Omental fat pad (tissue), 4 donors: ENCODE measurements around the gene COL4A1. TPM values are rescaled to one million over a fixed set of nuclear protein-coding genes. Genes with fewer than 3 reads are reported as not detected.

Experiments used
- ATAC-seq: fragments of 150-250 bp; one replicate; pipeline ENCODE4 v1.9.1; 2016; ENCODE audit warnings: mild to moderate bottlenecking, moderate library complexity; ENCODE audit not compliant: low FRiP score
- DNase-seq: peaks from one replicate; pipeline ENCODE4 v3.0.0-alpha.2; 2019; ENCODE audit warnings: low spot score
- total RNA-seq, 4 donors: library from RNA; depleted of rRNA; stranded (reverse); fragments of >200 nt; gene quantifications; one replicate each; pipeline ENCODE4 v1.1.0, GENCODE V29; 2016
- TF ChIP-seq, protein P1 (sequence below), 3 donors: fragments of 450-650 bp; IDR thresholded peaks; one replicate each; pipeline ENCODE4 v1.5.1; 2016 to 2017; ENCODE audit warnings: antibody characterized with exemption in 3 of 3, mild to moderate bottlenecking in 3 of 3, moderate library complexity in 2 of 3

COL4A1 gene
- total RNA-seq, 4 donors from 2014 or later, result 611 to 1,113 (median 995) TPM

DNA sequence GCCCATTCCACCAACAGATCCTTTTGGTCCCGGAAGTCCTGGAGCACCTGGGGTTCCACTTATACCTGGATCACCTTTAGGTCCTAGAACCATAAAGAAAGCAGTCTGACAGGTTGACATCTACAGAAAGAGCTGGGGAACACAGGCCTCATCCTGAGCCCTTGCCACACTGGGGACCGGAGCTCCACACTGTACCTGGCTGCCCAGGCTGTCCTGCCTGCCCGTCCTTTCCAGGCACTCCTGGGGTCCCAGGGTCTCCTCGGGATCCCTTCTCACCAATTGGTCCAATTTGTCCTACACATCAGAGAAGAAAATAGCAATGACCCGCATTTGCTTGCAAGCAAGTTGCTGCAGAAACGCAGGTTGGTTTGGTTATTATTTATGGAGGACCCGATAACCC is 130.5 kb downstream of the COL4A1 start:
- no peak for ATAC-seq
- TF ChIP-seq, protein P1, sequence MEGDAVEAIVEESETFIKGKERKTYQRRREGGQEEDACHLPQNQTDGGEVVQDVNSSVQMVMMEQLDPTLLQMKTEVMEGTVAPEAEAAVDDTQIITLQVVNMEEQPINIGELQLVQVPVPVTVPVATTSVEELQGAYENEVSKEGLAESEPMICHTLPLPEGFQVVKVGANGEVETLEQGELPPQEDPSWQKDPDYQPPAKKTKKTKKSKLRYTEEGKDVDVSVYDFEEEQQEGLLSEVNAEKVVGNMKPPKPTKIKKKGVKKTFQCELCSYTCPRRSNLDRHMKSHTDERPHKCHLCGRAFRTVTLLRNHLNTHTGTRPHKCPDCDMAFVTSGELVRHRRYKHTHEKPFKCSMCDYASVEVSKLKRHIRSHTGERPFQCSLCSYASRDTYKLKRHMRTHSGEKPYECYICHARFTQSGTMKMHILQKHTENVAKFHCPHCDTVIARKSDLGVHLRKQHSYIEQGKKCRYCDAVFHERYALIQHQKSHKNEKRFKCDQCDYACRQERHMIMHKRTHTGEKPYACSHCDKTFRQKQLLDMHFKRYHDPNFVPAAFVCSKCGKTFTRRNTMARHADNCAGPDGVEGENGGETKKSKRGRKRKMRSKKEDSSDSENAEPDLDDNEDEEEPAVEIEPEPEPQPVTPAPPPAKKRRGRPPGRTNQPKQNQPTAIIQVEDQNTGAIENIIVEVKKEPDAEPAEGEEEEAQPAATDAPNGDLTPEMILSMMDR (IDR thresholded peaks at IDR 0.05), result no peak
- no peak for DNase-seq

DNA sequence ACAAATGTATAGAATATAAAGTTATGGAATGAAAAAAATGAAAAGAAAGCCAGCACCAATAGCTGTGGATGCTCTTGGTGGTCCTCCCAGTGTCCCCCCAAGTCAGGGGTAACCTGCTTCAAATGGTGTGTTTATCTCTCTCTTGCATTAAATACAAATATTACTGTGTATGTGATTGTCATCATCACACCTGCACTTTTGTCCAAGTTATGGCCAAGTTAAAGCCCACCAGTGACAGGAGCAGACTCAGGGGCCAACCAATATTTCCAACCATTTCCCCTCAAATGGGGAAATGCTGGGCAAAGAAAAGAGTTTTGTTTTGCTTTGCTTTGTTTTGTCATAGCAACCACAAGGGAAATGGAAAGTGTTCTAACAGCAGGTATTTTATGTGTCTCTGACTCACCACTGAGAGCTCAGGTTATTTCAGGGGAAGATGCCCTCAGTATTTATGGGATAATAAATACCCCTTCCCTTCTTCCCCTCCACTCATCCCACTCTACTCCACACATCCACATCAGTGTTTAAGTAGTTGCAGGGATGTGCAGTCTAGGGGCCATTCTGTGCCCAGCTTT is 133.6 kb downstream of the COL4A1 start:
- DNase-seq (no peak), ATAC-seq (no peak)
- TF ChIP-seq, protein P1 (IDR thresholded peaks at IDR 0.05), result no peak

DNA sequence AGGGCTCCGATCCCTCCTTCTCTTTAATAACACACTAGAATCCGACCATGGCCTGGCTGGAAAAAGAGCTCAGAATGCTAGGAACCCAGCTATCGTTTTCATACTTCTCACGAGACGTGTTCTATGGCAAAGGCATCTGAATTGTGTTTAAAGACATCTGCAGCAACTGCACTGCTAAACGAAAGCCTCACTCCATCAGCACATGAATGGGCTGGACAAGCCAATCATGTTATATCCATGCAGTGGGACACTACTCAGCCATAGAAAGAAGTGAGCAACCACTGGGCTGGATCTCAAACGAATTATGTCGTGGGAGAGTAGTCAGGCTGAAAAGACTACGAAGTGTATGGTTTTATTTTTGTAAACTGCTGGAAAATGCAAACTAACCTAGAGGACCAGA is 136.1 kb downstream of the COL4A1 start:
- TF ChIP-seq, protein P1 (IDR thresholded peaks at IDR 0.05), result no peak
- ATAC-seq (no peak), DNase-seq (no peak)

DNA sequence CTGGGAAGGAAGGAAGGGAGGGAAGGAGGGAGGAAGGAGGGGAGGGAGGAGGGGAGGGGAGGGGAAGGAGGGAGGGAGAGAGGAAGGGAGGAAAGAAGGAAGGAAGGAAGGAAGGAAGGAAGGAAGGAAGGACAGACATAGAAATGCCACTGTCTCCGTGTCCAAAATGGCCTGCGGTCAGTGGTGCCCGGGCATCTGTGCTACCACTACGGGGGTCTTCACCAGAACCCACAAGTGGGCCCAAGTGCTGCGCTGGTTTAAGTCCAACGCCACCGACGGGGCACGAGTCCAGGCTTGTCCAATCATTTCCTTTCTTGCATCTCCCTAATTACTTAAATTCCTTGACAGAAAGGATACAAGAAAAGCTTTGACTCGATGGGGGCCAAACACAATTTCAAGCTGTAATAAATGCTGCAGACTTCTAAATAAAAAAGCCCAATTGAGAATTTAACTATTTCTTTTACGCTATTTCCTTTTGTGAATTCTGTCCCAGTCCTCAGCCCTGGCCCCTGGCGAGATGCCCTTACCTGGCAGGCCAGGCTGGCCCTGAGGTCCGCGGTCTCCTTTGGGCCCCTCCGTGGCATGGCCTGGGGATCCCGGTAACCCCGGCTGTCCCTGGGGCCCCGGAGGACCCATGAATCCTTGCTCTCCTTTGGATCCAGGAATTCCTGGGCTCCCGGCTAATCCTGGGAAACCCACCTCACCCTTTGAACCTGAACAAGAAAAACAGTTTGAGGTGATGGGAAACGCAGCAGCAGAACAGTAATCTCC is 136.8 kb downstream of the COL4A1 start:
- DNase-seq, result no peak
- no peak for ATAC-seq
- TF ChIP-seq, protein P1 (IDR thresholded peaks at IDR 0.05), result no peak

DNA sequence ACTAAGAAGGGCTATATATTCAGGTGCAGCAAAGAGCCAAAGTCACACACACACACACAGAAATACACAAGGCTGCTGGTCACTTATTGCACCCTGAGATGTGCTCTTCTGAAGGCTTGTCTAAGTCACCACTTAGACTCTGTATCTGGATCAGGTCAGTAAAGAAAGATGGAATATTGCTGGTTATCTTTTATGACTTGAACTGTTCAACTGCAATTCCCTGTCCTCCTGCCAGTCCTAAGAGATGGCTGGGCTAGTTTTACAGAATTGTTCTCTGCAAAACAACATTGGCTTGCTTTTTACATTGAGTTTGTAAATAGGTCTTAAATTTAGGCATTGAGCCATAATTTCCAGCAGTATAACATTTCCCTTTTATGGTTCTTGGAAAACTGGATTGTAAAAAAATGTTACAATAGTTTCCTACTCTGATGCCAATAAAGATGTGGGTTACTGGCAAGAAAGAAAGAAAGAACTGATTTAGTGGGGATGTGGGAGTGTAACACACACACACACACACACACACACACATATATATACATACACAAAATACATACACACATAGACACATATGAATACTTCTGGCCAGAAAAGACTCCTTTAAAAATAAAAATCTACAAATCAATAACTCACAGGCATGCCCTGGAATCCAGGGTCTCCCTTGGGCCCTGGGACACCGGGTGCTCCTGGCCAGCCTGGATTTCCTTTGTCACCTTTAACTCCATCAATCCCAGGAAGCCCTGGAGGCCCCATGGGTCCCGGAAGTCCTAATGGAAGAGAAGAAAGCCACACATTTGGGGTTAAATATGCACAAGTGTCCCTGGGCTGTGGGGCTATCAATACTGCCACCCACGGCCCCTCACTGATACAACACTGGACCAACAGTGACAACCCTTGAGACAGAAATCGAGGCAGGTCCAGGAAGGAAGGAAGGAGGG is 137.7 kb downstream of the COL4A1 start:
- ATAC-seq (no peak), DNase-seq (no peak)
- TF ChIP-seq, protein P1 (IDR thresholded peaks at IDR 0.05), result no peak

DNA sequence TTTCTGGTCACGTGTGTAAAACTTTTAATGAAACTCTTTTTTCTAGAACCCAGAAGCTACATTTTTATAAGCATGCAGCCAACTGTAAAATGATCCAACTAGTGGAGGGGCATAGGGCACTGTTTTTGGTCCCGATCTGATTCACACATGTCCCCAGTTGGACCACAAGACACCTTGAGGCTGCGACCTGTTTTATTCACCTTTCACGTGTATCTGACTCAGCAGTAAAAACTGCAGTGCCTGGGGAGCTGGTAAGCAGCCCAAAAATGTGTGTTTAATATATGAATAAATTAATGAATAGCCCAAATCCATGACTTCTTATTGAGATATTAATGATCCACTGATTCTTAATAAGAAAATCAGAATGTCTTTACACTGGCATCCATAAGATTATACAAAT is 140.4 kb downstream of the COL4A1 start:
- ATAC-seq, result no peak
- TF ChIP-seq, protein P1 (IDR thresholded peaks at IDR 0.05), result no peak
- no peak for DNase-seq
